ENCODE data around the gene ITPKA. TPM values are rescaled to one million over a fixed set of nuclear protein-coding genes. Genes with fewer than 3 reads are reported as not detected.

The ITPKA gene
- total and polyA plus RNA-seq, 2 of the 13 experiments (the other 11 are each of a cell fraction or from before 2014, with no cell fraction given): 13.2 to 41.3 TPM

DNA sequence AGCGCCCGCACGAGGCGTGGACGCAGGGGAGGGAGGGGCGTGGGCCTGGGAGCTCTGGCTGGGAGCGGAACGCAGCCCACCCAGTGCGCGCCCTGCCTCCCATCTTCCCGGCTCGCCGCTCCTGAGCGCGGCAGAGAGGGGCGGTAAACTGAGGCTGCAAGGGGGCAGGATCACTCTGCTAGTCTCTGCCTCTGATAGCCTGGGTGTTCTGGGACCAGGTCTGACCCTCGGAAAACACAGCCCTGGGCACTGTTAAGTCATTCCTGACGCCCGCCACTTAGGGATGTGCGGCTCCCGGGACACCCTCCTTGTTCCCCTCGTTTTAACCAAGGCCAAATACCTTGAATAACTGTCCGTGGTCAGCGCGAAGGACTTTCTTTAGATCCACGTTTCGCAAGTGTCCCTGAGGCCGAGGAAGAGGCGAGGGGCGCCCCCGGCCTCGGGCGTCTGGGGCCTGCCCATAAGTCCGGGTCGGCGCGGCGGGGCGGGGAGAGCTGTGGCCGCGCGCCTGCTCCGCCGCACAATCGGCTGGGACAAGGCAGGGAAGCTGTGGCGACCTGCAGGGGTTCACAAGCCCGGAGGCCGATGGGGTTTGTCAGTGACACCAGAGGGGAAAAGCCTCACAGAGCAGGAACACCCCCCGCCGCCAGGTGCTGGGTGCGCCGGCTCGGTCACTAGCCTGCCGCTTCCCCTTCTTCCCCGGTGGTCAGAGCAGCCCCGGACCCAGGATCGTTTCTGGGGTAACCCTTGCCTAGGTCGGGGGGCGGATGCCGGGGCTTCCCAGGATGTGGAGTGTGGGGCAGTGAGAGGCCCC lies 1.5 kb downstream of the ITPKA start (continued):
- peak; percentile 40; the same call in 1 of the 2 replicates for TF ChIP-seq ZNF747 (CRISPR knock-in tag; IDR thresholded peaks at IDR 0.05; ENCODE audit: borderline replicate concordance)
- TF ChIP-seq ZFYVE20 (CRISPR knock-in tag; IDR thresholded peaks at IDR 0.05; ENCODE audit: borderline replicate concordance, low read depth): no peak
- no peak for TF ChIP-seq ZNF264 (CRISPR knock-in tag; IDR thresholded peaks at IDR 0.05)
- TF ChIP-seq POLR2AphosphoS2 (IDR thresholded peaks at IDR 0.05; ENCODE audit: low read depth, low read length): no peak
- TF ChIP-seq, protein P1, sequence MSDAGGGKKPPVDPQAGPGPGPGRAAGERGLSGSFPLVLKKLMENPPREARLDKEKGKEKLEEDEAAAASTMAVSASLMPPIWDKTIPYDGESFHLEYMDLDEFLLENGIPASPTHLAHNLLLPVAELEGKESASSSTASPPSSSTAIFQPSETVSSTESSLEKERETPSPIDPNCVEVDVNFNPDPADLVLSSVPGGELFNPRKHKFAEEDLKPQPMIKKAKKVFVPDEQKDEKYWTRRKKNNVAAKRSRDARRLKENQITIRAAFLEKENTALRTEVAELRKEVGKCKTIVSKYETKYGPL (CRISPR knock-in tag; IDR thresholded peaks at IDR 0.05): no peak
- TF ChIP-seq WIZ (CRISPR knock-in tag; IDR thresholded peaks at IDR 0.05): no peak
- TF ChIP-seq, protein P2, sequence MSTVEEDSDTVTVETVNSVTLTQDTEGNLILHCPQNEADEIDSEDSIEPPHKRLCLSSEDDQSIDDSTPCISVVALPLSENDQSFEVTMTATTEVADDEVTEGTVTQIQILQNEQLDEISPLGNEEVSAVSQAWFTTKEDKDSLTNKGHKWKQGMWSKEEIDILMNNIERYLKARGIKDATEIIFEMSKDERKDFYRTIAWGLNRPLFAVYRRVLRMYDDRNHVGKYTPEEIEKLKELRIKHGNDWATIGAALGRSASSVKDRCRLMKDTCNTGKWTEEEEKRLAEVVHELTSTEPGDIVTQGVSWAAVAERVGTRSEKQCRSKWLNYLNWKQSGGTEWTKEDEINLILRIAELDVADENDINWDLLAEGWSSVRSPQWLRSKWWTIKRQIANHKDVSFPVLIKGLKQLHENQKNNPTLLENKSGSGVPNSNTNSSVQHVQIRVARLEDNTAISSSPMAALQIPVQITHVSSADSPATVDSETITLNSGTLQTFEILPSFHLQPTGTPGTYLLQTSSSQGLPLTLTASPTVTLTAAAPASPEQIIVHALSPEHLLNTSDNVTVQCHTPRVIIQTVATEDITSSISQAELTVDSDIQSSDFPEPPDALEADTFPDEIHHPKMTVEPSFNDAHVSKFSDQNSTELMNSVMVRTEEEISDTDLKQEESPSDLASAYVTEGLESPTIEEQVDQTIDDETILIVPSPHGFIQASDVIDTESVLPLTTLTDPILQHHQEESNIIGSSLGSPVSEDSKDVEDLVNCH (CRISPR knock-in tag; IDR thresholded peaks at IDR 0.05): no peak
- TF ChIP-seq, protein P3, sequence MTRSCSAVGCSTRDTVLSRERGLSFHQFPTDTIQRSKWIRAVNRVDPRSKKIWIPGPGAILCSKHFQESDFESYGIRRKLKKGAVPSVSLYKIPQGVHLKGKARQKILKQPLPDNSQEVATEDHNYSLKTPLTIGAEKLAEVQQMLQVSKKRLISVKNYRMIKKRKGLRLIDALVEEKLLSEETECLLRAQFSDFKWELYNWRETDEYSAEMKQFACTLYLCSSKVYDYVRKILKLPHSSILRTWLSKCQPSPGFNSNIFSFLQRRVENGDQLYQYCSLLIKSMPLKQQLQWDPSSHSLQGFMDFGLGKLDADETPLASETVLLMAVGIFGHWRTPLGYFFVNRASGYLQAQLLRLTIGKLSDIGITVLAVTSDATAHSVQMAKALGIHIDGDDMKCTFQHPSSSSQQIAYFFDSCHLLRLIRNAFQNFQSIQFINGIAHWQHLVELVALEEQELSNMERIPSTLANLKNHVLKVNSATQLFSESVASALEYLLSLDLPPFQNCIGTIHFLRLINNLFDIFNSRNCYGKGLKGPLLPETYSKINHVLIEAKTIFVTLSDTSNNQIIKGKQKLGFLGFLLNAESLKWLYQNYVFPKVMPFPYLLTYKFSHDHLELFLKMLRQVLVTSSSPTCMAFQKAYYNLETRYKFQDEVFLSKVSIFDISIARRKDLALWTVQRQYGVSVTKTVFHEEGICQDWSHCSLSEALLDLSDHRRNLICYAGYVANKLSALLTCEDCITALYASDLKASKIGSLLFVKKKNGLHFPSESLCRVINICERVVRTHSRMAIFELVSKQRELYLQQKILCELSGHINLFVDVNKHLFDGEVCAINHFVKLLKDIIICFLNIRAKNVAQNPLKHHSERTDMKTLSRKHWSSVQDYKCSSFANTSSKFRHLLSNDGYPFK (CRISPR knock-in tag; IDR thresholded peaks at IDR 0.05; ENCODE audit: borderline replicate concordance): no peak
- TF ChIP-seq SRSF9 (IDR thresholded peaks at IDR 0.05; ENCODE audit: borderline replicate concordance, insufficient read depth, low read depth, low read length, poor library complexity, severe bottlenecking): no peak
- TF ChIP-seq GFI1 (CRISPR knock-in tag; IDR thresholded peaks at IDR 0.05; ENCODE audit: borderline replicate concordance): no peak
- TF ChIP-seq, protein P4, sequence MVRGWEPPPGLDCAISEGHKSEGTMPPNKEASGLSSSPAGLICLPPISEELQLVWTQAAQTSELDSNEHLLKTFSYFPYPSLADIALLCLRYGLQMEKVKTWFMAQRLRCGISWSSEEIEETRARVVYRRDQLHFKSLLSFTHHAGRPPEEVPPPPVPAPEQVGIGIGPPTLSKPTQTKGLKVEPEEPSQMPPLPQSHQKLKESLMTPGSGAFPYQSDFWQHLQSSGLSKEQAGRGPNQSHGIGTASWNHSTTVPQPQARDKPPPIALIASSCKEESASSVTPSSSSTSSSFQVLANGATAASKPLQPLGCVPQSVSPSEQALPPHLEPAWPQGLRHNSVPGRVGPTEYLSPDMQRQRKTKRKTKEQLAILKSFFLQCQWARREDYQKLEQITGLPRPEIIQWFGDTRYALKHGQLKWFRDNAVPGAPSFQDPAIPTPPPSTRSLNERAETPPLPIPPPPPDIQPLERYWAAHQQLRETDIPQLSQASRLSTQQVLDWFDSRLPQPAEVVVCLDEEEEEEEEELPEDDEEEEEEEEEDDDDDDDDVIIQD (CRISPR knock-in tag; IDR thresholded peaks at IDR 0.05; ENCODE audit: low read depth): no peak
- TF ChIP-seq FOXP1 (IDR thresholded peaks at IDR 0.05): no peak
- no peak for TF ChIP-seq FOXP1 (CRISPR knock-in tag; IDR thresholded peaks at IDR 0.05)
- TF ChIP-seq ZNF136 (CRISPR knock-in tag; IDR thresholded peaks at IDR 0.05; ENCODE audit: low read depth): no peak
- no peak for TF ChIP-seq FIP1L1 (IDR thresholded peaks at IDR 0.05; ENCODE audit: borderline replicate concordance, insufficient read depth, low read depth, low read length)
- TF ChIP-seq HOXA7 (CRISPR knock-in tag; IDR thresholded peaks at IDR 0.05): no peak
- TF ChIP-seq, protein P5, sequence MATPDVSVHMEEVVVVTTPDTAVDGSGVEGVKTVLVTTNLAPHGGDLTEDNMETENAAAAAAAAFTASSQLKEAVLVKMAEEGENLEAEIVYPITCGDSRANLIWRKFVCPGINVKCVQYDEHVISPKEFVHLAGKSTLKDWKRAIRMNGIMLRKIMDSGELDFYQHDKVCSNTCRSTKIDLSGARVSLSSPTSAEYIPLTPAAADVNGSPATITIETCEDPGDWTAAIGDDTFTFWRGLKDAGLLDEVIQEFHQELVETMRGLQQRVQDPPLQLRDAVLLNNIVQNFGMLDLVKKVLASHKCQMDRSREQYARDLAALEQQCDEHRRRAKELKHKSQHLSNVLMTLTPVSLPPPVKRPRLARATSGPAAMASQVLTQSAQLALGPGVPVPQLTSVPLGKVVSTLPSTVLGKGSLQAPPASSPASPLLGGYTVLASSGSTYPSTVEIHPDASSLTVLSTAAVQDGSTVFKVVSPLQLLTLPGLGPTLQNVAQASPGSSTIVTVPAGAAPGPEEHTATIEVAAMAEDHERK (CRISPR knock-in tag; IDR thresholded peaks at IDR 0.05; ENCODE audit: low read depth): no peak
- no peak for TF ChIP-seq PITX1 (CRISPR knock-in tag; IDR thresholded peaks at IDR 0.05)
- no peak for TF ChIP-seq TRIM24 (CRISPR knock-in tag; IDR thresholded peaks at IDR 0.05)
- 0 out of 2 replicates have a peak, but pooled peaks have one; percentile 17 for TF ChIP-seq ZNF33B (CRISPR knock-in tag; IDR thresholded peaks at IDR 0.05)
- TF ChIP-seq PHF8 (CRISPR knock-in tag; IDR thresholded peaks at IDR 0.05): no peak
